NCI-H1436 (cell line): ENCODE measurements around the gene METTL5.
"Not testable (repeated sequence)": the region's sequence is repeated elsewhere in the genome, so short reads cannot be mapped to it uniquely, and the experiment has no call there.

Source experiments
- DNase-seq: peaks from one replicate; lab custom pipeline; 2025; lab: John Stamatoyannopoulos, UW

METTL5 gene

DNA sequence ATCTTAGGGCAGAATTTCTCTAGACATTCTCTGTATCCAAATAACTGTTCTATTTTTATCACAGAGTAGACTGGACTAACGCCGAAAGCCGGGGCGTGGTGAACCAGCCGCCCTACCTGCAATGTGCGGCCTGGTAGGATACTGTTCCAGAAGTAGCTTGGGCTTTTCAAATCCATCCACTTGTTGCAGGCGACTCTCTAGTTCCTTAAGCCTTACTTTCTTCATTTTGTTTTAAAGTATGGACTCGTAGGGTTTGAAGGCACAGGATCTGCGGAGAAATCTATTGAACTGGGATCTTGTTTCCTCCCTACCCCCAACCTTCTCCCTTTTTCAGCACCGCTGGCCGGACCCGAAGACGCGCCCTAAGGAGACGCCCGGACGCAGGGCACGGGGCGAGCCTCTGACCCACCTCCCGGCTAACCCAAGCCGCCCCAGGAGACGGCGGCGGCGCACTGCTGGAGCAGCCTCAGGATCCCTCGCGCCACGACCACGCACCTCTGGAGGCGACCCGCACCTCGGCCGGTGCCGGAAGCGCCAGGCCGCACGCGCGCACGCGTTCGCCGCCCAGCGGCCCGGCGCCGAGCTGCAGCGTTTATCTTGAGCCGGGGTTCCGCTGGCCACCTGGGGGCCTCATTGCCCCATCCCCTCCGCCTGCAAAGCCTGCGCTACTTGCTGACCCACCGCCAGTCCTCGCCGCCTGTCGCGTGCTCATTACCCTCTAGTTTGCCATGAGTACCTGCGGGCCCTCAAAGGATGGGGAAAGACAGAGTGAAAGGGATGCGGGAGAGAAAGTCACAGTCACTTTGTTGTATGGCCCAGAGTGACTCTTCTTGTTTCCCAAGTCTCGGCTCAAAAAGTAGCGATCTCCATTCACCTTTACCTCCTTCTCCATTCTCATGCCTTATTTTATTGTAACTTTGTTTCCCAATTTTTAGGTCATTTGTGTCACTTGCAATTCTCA is at the start of gene METTL5:
METTL5 (minus strand) TSS at position 533 of the 961 bp plus-strand sequence; CDS start at position 225, 308 bp downstream.
- DNase-seq, result peak; percentile 70

DNA sequence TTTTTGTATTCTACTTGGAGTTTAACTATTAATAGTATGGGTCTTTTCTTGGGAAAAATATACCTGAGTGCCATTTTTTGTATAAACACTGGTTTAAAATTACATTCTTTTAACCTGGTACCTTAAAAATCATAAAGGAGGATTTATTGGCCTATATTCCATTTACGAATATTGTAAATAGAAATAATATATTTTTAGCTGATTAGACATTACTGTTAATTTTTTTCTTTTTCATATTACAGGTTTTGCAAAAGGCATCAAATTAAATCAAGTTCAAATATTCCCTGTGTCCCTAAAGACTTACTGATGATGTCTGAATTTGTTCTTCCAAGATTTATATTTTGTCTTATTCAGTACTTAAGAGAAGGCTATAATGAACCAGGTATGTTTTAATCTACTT is 47.3 kb upstream of the METTL5 start:
- no peak for DNase-seq

DNA sequence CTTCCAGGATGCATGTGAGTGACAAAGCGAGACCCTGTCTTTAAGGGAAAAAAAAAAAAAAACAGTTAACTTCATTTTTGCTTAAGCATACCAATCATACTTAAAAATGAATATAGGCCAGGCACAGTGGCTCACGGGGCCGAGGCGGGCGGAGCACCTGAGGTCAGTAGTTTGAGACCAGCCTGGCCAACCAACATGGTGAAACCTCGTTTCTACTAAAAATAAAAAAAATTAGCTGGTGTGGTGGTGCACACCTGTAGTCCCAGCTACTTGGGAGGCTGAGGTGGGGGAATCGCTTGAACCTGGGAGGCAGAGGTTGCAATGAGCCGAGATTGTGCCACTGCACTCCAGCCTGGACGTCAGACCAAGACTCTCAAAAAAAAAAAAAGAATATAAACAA is 46.7 kb upstream of the METTL5 start:
- not testable (repeated sequence) for DNase-seq

DNA sequence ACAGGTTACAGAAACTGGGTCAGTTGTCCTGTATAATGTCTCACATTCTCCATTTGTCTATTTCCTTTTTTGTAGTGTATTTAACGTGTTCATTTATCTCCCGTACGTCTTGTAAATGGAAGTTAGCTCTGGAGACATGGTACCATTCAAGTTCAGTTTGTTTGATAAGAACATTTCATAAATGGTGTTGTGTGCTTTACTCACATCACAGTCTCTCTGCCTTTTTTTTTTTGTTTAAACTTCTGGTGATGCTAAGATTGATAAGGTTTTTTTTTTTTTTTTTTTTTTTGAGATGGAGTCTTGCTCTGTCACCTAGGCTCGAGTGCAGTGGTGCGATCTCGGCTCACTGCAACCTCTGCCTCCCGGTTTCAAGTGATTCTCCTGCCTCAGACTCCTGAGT is 44.2 kb upstream of the METTL5 start:
- no peak for DNase-seq

DNA sequence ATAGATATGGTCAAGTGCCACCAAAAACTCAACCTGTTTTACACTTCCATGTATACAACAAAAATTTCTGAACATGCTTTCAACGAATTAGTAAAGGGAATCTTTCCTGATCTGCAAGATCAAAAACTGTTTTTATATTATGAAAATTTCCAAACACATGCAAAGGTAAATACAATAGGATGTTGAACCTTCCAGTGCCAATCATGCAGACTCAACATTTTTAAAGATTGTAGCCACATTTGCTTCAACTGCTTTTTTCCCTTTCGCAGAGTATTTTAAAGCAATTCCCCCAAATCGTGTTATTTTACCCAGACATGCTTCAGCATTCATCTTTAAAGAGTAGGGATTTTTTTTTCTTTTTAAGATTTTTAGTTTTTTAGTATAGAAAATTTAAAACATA is 42.9 kb upstream of the METTL5 start:
- DNase-seq, result no peak

DNA sequence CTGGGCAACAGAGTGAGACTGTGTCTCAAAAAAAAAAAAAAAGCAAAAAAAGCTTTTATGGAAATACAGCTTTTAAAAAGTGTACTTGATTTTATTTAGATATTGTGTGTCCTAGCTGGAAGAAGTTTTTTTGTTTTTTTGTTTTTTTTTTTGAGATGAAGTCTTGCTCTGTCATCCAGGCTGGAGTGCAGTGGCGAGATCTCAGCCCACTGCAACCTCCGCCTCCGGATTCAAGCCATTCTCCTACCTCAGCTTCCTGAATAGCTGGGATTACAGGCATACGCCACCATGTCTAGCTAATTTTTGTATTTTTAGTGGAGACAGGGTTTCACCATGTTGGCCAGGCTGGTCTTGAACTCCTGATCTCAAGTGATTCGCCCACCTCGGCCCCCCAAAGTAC is 41.5 kb upstream of the METTL5 start:
- DNase-seq, result not testable (repeated sequence)

DNA sequence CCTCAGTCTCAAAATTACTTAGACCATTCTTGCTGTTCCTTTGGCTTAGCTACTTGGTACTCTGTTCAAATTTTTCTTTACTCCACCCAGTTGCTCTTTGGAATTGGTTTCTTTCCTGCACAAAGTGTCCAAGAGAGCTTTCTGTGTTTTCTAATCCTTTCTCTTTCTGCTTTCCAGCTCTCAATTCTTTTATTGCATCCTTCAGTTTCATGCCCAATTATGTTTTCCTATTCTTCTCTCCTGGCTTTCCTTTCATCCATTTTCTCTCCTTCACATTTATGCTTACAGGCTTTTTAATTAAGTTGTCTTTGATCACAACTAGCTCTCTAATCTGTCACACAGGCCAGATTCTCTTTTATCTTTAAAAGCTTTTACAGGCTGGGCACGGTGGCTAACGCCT is 40.8 kb upstream of the METTL5 start:
- DNase-seq, result no peak

DNA sequence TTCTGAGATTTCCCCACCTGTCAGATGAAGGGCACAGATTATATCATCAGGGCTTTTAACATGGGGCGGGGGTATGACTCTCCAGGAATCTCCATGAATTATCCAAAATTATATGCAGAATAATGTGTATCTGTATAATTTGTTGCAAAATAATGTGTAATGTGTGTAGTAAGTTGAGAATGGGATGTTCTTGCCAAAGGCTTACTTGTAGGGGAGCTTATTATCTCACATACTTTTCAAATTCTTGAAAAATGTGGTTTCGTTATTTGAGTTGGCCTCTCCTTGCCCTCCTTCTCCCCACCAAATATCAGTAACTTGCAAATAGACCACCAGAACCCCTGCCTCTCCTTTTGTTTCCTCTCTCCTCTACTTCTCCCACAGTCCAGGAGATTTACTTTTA is 38.1 kb upstream of the METTL5 start:
- no peak for DNase-seq

DNA sequence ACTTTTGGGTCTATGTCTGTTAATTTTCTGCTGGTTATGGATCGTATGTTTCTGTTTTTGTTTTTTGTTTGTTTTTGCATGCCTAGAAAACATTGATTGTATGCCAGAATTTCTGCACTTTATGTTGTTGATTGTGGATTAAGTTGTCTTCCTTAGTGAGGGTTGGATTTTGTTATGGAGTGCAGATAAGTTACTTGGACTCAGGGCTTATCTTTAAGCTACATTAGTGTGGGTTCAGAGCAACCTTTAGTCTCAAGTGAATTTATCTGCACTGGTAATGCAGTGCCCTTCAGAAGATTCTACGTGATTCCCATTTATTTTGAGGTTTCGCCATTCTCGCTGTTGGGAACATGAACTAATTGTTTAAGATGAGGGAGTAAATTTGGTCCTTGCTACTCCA is 35.4 kb upstream of the METTL5 start:
- DNase-seq, result no peak

DNA sequence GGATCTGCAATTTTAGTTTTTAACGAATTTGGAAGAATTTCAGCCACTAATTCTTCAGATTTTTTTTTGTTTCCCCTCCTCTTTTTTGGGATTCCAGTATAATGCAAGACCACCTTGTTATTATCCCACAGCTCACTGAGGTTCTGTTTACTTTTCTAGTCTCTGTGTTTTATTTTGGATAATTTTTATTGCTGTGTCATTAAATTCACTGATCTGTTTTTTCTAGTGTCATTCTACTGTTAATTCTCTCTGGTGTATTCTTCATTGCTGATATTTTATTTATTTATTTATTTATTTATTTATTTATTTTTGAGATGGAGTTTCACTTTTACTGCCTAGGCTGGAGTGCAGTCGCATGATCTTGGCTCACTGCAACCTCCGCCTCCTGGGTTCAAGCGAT is 34.7 kb upstream of the METTL5 start:
- DNase-seq, result no peak

DNA sequence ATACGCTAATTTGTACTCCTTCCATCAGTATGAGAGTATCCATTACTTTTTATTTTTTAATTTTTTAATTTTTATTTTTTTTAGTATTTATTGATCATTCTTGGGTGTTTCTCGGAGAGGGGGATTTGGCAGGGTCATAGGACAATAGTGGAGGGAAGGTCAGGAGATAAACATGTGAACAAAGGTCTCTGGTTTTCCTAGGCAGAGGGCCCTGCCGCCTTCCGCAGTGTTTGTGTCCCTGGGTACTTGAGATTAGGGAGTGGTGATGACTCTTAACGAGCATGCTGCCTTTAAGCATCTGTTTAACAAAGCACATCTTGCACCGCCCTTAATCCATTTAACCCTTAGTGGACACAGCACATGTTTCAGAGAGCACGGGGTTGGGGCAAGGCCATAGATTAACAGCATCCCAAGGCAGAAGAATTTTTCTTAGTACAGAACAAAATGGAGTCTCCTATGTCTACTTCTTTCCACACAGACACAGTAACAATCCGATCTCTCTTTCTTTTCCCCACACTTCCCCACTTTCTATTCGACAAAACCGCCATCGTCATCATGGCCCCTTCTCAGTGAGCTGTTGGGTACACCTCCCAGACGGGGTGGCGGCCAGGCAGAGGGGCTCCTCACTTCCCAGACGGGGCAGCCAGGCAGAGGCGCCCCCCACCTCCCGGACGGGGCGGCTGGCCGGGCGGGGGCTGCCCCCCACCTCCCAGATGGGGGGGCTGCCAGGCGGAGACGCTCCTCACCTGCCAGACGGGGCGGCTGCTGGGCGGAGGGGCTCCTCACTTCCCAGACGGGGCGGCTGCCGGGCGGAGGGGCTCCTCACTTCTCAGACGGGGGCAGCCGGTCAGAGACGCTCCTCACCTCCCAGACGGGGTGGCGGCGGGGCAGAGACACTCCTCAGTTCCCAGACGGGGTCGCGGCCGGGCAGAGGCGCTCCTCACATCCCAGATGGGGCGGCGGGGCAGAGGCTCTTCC is 30.9 kb upstream of the METTL5 start:
- not testable (repeated sequence) for DNase-seq

DNA sequence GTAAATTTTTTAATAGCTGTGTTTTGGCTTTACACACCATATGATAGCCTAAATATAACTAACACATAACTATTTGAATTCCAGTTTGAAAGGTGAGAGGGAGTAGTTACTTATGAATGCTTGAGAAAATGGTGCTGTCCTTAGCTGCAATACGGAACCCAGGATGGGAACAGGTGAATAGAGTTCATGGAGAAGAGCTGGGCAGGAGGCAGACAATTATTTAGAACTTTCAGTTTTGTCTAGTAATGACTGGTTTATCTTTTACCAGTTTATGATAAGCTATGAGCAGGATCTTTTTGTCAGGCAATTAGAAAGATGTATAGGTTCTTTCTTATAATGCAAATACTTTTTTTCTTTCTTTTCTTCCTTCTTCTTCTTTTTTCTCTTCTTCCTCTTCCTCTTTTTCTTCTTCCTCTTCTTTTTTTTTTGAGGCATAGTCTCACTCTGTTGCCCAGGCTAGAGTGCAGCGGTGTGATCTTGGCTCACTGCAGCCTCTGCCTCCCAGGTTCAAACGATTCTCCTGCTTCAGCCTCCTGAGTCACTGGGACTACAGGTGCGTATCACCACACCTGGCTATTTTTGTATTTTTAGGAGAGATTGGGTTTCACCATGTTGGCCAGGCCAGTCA is 28.4 kb upstream of the METTL5 start:
- DNase-seq, result no peak

DNA sequence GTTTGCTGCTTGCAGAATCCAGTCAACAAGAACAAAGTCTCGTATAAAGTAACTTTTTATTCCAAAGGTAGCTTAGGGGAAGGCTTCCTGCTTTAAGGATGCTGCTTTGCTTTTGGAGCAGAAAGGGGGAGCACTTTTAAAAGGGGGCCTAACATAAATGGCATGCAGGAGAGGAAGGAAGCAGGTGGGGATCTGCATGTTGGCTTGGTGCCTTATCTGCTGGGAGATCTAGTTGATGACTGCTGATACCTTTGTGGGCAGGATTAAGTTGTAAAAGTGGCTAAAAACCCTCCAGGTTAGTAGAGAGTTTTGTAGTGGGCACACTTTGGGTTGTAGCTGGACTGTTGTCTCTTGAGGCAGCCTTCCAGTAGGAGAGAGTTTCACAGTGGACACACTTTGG is 25.0 kb upstream of the METTL5 start:
- DNase-seq, result no peak

DNA sequence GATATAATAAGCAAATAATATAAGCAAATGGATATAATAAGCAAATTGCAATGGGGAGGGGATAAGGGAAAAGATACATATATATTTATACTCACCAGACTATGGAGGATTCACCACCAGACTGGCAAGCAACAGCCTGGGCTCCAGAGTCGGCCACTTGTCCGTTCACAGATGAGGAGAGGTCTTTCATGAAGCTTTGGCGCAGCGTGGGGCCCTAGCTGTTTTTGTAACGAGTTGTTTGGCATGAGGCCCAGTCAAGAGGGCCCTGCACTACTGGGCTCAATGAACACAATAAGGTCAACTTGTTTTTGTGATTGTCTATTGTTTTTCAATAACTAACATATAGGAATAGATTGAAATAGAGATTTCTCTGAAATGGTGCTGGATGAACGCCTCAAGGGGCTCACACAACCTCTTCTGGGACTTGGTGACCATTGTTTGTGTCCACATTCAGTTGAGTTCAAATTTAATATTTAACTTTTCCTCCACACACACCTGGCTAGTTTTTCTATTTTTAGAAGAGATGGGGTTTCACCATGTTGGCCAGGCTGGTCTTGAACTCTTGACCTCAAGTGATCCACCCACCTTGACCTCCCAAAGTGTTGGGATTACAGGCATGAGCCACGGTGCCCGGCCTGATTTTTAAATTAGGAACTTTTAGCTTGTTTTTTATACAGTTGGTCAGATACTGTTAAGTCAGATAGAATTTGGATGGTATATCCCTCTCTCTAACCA is 24.4 kb upstream of the METTL5 start:
- not testable (repeated sequence) for DNase-seq

DNA sequence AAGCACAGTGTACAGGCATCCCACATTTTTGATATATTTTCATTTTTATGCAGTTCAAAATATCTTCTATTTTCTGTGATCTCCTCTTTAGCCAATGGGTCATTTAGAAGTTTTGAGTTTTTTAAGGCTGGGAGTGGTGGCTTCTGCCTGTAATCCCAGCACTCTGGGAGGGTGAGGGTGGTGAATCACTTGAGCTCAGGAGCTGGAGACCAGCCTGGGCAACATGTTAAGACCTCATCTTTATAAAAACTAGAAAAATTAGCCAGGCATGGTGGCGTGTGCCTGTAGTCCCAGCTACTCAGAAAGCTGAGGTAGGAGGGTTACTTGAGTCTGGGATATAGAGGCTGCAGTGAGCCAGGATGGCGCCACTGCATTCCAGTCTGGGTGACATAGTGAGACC is 20.3 kb upstream of the METTL5 start:
- DNase-seq, result no peak

DNA sequence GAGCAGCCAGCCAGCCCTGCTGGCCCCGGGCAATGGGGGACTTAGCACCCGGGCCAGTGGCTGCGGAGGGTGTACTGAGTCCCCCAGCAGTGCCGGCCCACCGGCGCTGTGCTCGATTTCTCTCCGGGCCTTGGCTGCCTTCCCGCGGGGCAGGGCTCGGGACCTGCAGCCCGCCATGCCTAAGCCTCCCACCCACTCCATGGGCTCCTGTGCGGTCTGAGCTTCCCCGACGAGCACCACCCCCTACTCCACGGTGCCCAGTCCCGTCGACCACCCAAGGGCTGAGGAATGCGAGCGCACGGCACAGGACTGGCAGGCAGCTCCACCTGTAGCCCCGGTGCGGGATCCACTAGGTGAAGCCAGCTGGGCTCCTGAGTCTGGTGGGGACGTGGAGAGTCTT is 16.9 kb upstream of the METTL5 start:
- DNase-seq, result not testable (repeated sequence)

DNA sequence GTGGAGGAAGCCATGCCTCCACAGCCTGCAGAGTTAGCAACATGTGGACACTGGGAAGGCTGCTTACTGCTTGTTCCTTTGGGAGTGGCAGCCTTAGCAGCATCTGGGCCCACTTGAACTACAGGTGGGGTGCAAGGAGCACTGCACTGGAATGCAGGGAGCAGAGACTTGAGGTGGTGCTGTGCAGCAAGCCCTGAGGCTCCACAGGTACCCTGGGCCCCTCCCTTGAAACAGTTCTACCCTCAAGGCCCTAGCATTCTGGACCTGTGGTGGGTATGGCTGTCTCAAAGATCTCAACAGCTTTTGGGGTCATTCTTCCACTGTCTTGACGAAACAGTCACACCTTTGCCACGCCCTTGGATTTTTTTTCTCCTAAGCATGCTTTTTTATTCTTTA is 16.0 kb upstream of the METTL5 start:
- no peak for DNase-seq

DNA sequence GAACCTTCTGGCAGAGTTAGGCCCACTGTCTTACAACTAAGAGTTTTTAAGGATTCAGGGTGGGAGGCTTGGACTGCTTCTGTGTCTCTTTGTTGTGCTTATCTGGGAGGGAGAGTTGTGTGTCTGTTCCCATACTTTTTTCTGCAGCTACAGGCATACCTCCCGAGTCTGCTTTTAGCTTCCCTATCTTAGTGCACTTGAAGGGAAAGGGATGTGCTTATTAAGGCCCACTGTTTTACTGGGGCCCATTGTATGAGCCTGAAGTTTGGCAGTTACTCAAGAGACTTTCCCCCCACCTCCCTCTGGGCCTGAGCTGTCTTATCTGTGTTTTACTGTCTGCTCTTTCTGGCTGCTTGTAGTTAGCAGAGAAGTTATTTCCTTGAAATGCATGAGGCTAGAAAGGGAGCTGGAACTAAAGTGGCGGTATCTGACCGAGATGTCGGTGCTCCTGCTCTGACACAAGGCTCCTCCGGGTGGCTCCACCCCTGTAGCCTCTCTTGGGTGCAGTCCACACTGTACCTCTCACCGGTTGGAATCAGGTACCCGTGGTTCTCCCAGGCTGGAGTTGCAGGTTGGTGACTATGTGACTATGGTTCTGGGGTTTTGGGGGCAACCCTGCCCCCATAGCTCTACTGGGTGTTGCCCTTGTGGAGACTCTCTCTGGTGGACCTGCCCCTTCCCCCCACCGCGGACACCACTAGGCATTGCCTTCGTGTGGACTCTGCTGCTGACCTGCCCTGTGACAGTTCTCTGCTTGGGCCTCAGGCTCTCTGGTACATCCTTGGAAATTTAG is 15.4 kb upstream of the METTL5 start:
- no peak for DNase-seq

DNA sequence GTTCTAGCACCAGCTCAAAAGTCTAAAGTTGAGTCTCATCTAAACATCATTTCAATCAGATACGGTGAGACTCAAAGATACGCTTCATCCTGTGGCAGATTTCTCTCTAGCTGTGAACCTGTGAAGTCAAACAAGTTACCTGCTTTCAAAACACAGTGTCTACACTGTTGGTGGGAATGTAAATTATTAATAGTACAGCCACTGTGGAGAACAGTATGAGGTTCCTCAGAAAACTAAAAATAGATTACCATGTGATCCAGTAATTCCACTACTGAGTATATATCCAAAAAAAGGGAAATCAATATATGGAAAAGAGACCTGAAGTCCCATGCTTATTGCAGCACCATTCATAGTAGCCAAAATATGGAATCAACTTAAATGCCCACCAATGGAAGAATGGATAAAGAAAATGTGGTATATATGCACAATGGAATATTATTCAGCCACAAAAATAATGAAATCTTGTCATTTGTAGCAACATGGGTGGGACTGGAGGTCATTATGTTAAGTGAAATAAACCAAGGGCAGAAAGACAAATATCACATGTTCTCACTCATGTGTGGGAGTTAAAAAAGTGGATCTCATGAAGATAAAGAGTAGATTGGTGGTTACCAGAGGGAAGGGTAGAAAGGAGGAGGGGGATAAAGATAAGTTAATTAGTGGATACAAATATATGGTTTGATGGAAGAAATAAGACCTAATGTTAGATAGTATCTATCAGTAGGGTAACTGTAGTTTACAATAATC is 14.2 kb upstream of the METTL5 start:
- no peak for DNase-seq

DNA sequence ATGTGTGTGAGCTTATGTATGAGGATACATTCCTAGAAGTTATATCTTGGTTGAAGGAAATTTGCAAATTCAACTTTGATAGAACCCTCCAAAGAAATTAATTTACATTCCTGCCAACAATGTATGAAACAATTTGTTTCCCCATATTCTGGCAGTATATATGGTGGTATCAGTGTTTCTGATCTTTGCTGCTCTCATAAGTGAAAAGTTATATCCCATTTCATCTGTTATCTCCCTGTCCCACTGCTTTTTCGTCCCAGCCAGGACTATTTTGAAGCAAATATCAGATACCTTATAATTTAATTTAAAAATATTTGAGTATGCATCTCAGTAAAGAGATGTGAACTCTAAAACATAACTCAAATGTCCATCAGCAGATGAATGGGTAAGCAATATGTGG is 9.7 kb upstream of the METTL5 start:
- no peak for DNase-seq
